ENCODE measurements around the gene DUS3L. TPM values are rescaled to one million over a fixed set of nuclear protein-coding genes. Genes with fewer than 3 reads are reported as not detected.
"Not testable (repeated sequence)": the region's sequence is repeated elsewhere in the genome, so short reads cannot be mapped to it uniquely, and the experiment has no call there.

DUS3L gene
- total RNA-seq, 1 experiment from 2014 or later, result 24.7 TPM

DNA sequence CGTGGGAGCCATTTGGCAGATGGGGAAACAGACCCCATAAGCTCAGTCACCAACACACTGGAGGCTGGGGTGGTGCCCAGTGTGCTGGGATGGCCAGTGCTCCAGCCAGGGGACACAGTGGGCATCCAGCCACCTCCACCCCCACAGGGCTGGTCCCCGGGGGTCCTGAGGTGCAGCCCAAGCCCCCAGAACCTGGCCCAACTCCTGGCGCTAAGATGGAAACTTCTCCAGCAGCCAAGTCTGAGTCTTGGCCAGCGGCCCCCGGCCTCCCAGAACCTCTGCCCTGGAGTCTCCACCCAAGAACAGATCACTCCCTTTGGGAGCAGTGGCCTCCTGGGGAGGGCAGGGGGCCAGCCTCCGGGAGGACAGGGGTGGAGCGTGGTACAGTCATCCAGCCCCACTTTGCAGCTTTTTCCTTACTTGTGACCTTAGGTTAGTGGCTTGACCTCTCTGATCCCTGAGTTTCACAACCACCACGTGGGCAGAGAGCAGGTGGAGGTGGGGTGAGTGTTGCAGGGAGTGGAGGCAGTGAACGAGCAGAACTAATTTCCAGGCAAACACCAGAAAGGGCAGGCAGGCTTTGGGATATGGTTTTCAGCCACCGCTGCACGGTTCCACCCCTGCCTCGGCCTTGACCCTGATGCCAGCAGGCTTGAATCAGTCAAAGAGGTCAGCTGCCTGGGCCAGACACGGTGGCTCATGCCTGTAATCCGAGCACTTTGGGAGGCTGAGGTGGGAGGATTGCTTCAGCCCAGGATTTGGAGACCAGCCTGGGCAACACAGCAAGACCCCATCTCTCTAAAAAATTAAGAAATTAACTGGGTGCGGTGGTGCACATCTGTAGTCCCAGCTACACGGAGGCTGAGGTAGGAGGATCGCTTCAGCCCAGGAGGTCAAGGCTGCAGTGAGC, 9.7 kb upstream of the DUS3L start:
- no peak for DNase-seq (ENCODE audit: low read depth)

- DNase-seq (ENCODE audit: low read depth), result no peak
Observed at GRCh38 chr19:5799247-5800241, 8.6 kb upstream of the DUS3L start.

- no peak for DNase-seq (ENCODE audit: low read depth)
Observed at GRCh38 chr19:5798244-5798643, 7.3 kb upstream of the DUS3L start.

GRCh38 chr19:5795382-5795919, 4.5 kb upstream of the DUS3L start:
- no peak for DNase-seq (ENCODE audit: low read depth)

DNA sequence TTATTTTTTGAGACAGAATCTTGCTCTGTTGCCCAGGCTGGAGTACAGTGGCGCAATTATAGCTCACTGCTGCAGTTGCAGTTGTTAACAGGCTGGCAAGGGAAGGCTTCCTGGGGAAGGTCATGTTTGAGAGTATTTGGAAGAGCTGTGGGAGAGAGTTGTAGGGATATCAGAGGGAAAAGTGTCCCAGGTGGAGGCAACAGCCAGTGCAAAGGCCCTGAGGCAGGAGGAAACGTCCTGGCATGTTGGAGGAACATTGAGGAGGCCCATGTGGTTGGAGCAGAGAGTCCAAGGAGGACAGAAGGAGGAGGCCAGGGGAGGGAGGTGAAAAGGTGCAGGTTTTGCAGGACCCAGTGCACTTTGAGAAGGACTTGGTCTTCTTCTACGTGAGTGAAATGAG, 2.2 kb upstream of the DUS3L start:
- no peak for DNase-seq (ENCODE audit: low read depth)

DNA sequence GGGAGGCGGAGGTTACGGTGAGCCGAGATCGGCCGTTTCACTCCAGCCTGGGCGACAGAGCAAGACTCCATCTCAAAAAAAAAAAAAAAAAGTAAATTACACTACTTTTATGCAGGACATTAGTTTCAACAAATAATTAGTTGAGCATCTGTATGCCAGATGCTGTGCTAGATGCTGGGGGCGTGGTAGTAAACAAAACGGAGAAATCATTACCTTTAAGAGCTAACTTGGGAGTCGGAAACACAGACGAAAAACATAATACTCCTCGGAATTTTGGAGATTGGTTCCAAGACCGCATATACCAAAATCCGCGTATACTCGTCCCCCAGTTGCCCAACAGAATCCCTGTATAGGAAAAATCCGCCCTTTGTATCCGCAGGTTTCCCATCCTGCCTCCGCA, 1.3 kb upstream of the DUS3L start:
- no peak for DNase-seq (ENCODE audit: low read depth)

- DNase-seq (ENCODE audit: low read depth), result no peak
Observed at GRCh38 chr19:5789886-5790558, 941 bp downstream of the DUS3L start.

DNA sequence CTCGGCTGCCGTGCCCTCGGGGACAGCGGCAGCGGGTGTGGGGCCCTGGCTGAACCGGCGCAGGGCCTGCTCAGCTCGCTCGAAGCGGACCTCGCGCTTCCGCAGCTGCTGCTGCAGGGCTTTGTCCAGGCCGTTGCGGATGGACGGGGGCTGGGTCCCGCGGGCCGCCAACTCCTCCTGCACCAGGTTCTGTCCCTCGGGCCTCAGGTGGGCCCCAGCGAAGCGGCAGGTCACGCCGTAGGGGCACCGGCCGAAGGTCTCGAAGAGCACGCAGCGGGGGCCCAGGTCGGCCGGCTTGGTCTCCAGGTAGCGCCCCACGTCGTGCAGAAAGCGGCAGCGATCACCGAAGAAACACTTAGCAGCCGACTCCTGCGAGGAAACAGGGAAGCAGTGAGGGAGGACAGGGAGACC, 1.6 kb downstream of the DUS3L start:
- no peak for DNase-seq (ENCODE audit: low read depth)

- DNase-seq (ENCODE audit: low read depth), result no peak
Observed at GRCh38 chr19:5788422-5788821, 2.5 kb downstream of the DUS3L start.

DNA sequence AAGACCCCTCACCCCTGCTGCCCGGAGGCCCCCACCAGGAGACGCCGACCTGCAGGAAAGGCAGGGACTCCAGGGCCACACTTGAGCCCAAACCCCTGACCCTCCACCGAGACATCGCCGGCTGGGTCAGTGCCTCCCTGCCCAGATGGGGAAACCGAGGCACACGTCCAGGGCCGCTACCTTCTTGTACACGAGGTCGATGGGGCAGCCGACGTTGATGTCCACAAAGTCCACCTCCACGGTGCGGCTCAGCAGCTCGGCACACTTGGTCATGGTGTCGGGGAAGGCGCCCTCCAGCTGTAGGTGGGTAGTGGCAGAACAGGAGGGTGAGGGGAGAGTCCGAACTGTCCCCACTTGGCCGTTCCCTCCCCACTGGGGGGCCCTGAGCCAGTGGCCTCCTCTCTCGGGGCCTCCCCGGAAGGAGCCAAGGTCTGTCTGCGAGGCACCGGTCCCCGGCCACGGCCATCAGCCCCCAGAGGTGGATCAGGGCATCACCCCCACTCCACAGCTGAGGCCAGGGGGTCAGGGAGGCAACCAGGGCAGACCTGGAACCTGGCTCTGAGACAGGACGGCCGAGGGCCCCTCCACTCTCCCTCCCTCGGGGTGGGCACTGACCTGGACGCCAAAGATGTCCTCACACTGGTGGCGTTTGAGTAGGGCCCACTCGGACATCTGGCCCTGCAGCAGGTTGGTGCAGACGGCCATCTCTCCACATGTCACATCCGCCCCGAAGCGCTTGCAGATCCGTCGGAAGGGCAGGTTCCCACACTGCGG, 3.4 kb downstream of the DUS3L start:
- no peak for DNase-seq (ENCODE audit: low read depth)

- no peak for DNase-seq (ENCODE audit: low read depth)
Observed at GRCh38 chr19:5786593-5787408, 4.2 kb downstream of the DUS3L start.

DNA sequence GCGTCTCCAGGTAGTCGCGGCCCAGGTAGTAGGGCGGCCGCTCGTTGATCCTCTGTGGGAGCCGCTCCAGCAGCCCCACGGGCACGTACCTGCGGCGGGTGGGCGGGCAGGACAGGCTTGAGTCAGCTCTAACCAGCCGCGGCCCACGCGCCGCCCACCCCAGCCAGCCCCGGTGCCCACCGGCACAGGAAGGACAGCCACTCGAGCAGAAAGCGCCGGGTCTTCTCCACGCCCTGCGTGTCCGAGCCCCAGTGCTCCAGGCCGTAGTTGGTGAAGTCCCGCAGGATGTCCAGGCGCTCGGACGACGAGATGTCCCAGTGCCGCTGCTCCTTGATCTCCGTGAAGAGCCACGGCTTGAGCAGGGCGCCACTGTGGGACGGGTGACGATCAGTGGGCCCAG, 5.5 kb downstream of the DUS3L start:
- DNase-seq (ENCODE audit: low read depth), result no peak

GRCh38 chr19:5784581-5785147, 6.3 kb downstream of the DUS3L start, which contains the start of gene PRR22:
Gene PRR22, minus strand, starts transcription at chr19:5784746. Its CDS starts 86 bp downstream, at chr19:5784660.
- DNase-seq (ENCODE audit: low read depth), result no peak

DNA sequence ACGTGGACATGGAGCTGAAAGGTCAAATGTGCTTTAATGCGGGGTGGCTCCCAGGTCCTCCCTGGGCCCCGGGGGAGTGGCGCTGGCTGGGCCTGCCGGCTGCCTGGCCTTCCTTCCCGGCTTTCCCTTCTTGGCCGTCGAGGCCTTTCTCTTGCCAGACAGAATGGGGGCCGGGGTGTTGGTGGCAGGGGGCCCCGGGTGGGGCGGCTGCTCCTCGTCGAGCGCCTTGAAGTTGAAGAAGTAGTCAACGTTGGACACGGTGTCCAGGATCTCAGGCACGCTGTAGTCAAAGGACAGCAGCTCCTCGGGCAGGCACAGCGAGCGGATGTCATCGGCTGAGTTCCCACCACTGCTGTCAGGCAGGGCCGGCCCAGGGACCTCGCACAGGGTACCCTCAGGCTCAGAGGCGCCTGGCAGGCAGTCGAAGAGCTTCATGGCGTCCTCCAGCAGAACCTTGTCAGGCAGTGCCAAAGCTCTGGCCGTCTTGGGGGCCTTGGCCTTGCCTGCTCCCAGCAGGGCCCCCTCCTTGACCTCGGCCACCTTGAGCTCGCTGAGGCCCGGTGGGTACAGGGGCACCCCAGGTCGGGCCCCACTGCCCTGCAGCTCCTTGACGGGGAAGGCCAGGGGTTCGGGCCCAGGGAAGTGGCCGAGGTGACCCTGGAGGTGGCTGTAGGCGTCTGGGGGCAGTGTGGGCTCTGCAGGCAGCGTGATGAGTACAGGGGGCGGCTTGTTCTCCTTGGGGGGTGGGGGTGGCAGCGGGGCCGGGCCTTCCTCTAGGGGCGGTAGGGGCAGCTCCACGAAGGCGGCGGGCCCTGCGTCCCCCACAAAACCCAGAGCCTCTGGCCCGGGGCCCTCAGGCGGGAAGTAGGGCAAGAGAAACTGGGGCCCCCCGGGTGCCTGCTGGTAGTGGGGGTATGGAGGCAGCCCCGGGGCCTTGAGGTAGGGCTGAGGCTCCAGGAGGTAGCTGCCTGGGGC, 7.7 kb downstream of the DUS3L start:
- no peak for DNase-seq (ENCODE audit: low read depth)

DNA sequence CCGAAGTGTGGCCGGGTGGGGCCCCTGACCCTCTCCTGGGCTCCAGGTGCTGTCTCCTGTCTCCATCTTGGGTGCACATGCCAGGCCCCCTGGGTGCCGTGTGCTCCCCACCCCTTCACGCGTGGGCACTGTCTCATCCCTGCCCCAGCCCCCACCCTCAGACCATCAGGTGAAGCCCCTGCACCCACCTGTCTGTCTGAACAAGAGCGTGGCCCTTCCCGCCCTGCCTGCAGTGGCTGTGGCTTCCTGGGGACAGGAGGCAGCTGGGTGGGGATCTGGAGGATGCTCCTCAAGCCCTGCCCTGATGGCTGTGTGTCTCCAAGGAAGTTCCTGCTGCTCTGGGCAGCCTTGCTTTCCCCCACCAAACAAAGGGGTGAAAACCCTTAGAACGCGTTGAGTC, 8.6 kb downstream of the DUS3L start:
- DNase-seq (ENCODE audit: low read depth), result no peak

GRCh38 chr19:5780916-5781315, 10.0 kb downstream of the DUS3L start:
- not testable (repeated sequence) for DNase-seq (ENCODE audit: low read depth)

- no peak for DNase-seq (ENCODE audit: low read depth)
Observed at GRCh38 chr19:5778402-5778801, 12.6 kb downstream of the DUS3L start.

- DNase-seq (ENCODE audit: low read depth), result peak; percentile 62
Observed at GRCh38 chr19:5775668-5776309, 15.2 kb downstream of the DUS3L start.

All from M059J (cell line).